MM.1S (cell line): ENCODE results near the gene GCLC.
"Not testable (repeated sequence)": the region's sequence is repeated elsewhere in the genome, so short reads cannot be mapped to it uniquely, and the experiment has no call there.

Source experiments
- DNase-seq: peaks from one replicate; pipeline ENCODE4 v3.0.0-alpha.2; 2015
- H2AFZ ChIP-seq: fragments of 300-600 bp; sonication (generic); 2 replicates; pipeline ENCODE4 v1.6.0; 2016; ENCODE audit warnings: antibody characterized with exemption, low read length
- H3F3A ChIP-seq: fragments of 300-600 bp; sonication (generic); 2 replicates; pipeline ENCODE4 v1.6.1; 2016; ENCODE audit warnings: mild to moderate bottlenecking, antibody characterized with exemption, low read length, moderate library complexity, mixed read lengths; ENCODE audit not compliant: insufficient read depth
- H3K27ac ChIP-seq: fragments of 300-600 bp; sonication (generic); 2 replicates; pipeline ENCODE4 v1.5.1; 2016; ENCODE audit warnings: mild to moderate bottlenecking, low read length
- H3K27me3 ChIP-seq: fragments of 300-600 bp; sonication (generic); replicated peaks from 2 replicates; pipeline ENCODE4 v1.6.0; 2016; ENCODE audit warnings: low read length; ENCODE audit not compliant: insufficient read depth
- H3K36me3 ChIP-seq: fragments of 300-600 bp; sonication (generic); replicated peaks from 2 replicates; pipeline ENCODE4 v1.6.1; 2016; ENCODE audit warnings: mild to moderate bottlenecking, low read length, mixed read lengths; ENCODE audit not compliant: insufficient read depth
- H3K4me1 ChIP-seq: fragments of 300-600 bp; sonication (generic); 2 replicates; pipeline ENCODE4 v1.6.1; 2016; ENCODE audit warnings: low read length, mixed read lengths
- H3K4me2 ChIP-seq: fragments of 300-600 bp; sonication (generic); 2 replicates; pipeline ENCODE4 v1.6.0; 2016; ENCODE audit warnings: low read depth, low read length
- H3K4me3 ChIP-seq: fragments of 300-600 bp; sonication (generic); 2 replicates; pipeline ENCODE4 v1.5.1; 2016; ENCODE audit warnings: low read length, mixed read lengths
- H3K79me2 ChIP-seq: fragments of 300-600 bp; sonication (generic); 2 replicates; pipeline ENCODE4 v1.6.1; 2016; ENCODE audit warnings: mixed run types, low read length, mixed read lengths
- H3K9ac ChIP-seq: fragments of 300-600 bp; sonication (generic); 2 replicates; pipeline ENCODE4 v1.6.1; 2016; ENCODE audit warnings: low read length, mixed read lengths
- H3K9me2 ChIP-seq: fragments of 300-600 bp; sonication (generic); replicated peaks from 2 replicates; pipeline ENCODE4 v1.6.1; 2016; ENCODE audit warnings: mild to moderate bottlenecking, low read length, mixed read lengths; ENCODE audit not compliant: insufficient read depth
- H3K9me3 ChIP-seq: fragments of 300-600 bp; sonication (generic); replicated peaks from 2 replicates; pipeline ENCODE4 v1.6.1; 2016; ENCODE audit warnings: mild to moderate bottlenecking, low read length, mixed read lengths; ENCODE audit not compliant: insufficient read depth
- H4K20me1 ChIP-seq: fragments of 300-600 bp; sonication (generic); 2 replicates; pipeline ENCODE4 v1.6.1; 2016; ENCODE audit warnings: mild to moderate bottlenecking, low read length, moderate library complexity, mixed read lengths; ENCODE audit not compliant: insufficient read depth
- CTCF ChIP-seq: fragments of 300-600 bp; sonication (generic); IDR thresholded peaks from 2 replicates; pipeline ENCODE4 v1.5.1; 2016; ENCODE audit warnings: antibody characterized with exemption, low read length, mixed read lengths
- EZH2 ChIP-seq: fragments of 300-600 bp; sonication (generic); optimal IDR thresholded peaks from 2 replicates; pipeline ENCODE3; 2017; ENCODE audit warnings: low read depth, mild to moderate bottlenecking, antibody characterized with exemption, low read length, mixed read lengths
- EZH2phosphoT487 ChIP-seq: fragments of 300-600 bp; sonication (generic); IDR thresholded peaks from 2 replicates; pipeline ENCODE4 v1.6.1; 2018; ENCODE audit warnings: antibody characterized with exemption, low read length

GCLC gene

GRCh38 chr6:53481323-53481722, 63.6 kb downstream of the GCLC start:
- no peak for DNase-seq
- Histone ChIP-seq H2AFZ (no peak overlapping the region), H3K9me3 (no peaks in the 10 kb centered on the region), H3K4me2 (no peak overlapping the region), H3F3A (no peaks in the 10 kb centered on the region), H3K36me3 (no peaks in the 10 kb centered on the region), H3K27me3 (no peaks in the 10 kb centered on the region), H4K20me1 (no peaks in the 10 kb centered on the region), H3K9me2 (no peaks in the 10 kb centered on the region), H3K4me3 (no peak overlapping the region), H3K27ac (no peak overlapping the region), H3K4me1 (no peaks in the 10 kb centered on the region), H3K79me2 (no peaks in the 10 kb centered on the region), H3K9ac (no peak overlapping the region)
- TF ChIP-seq EZH2 (no peak), CTCF (no peak), EZH2phosphoT487 (no peak)

- not testable (repeated sequence) for DNase-seq, H3K4me1 ChIP-seq, H3K4me2 ChIP-seq
Measured at GRCh38 chr6:53480774-53481173, 64.1 kb downstream of the GCLC start.

GRCh38 chr6:53479871-53480270, 65.0 kb downstream of the GCLC start:
- DNase-seq: no peak
- TF ChIP-seq EZH2phosphoT487: no peak
- no peak for TF ChIP-seq EZH2
- TF ChIP-seq CTCF: no peak
- Histone ChIP-seq H3K27ac (no peak overlapping the region), H3K9me2 (no peaks in the 10 kb centered on the region), H3K79me2 (no peaks in the 10 kb centered on the region), H3K4me3 (no peak overlapping the region), H3K4me2 (no peak overlapping the region), H3K27me3 (no peaks in the 10 kb centered on the region), H4K20me1 (no peaks in the 10 kb centered on the region), H3K36me3 (no peaks in the 10 kb centered on the region), H3K4me1 (no peaks in the 10 kb centered on the region), H3K9ac (no peak overlapping the region), H2AFZ (no peak overlapping the region), H3F3A (no peaks in the 10 kb centered on the region), H3K9me3 (no peaks in the 10 kb centered on the region)

More at GRCh38 chr6:53480774-53481173, 64.1 kb downstream of the GCLC start:
- H3K9me3 ChIP-seq, H3K4me3 ChIP-seq, H3K9me2 ChIP-seq, H3K9ac ChIP-seq, H3K79me2 ChIP-seq, H2AFZ ChIP-seq, H3F3A ChIP-seq, H4K20me1 ChIP-seq, H3K36me3 ChIP-seq, H3K27ac ChIP-seq, H3K27me3 ChIP-seq: not testable (repeated sequence)

- H3K4me3 ChIP-seq: no peak overlapping the region
- H2AFZ ChIP-seq: no peak overlapping the region
- H3K9ac ChIP-seq: no peak overlapping the region
- no peaks in the 10 kb centered on the region for H3K36me3 ChIP-seq
- H3K27me3 ChIP-seq: no peaks in the 10 kb centered on the region
- no peaks in the 10 kb centered on the region for H3K4me1 ChIP-seq
- no peaks in the 10 kb centered on the region for H3K9me3 ChIP-seq
- no peak for DNase-seq
- no peak overlapping the region for H3K4me2 ChIP-seq
- H4K20me1 ChIP-seq: no peaks in the 10 kb centered on the region
- no peaks in the 10 kb centered on the region for H3K9me2 ChIP-seq
- H3K79me2 ChIP-seq: no peaks in the 10 kb centered on the region
- H3F3A ChIP-seq: no peaks in the 10 kb centered on the region
- H3K27ac ChIP-seq: no peak overlapping the region
- no peak for TF ChIP-seq EZH2
- no peak for TF ChIP-seq EZH2phosphoT487
- TF ChIP-seq CTCF: no peak
Measured at GRCh38 chr6:53476964-53477363, 67.9 kb downstream of the GCLC start.
